Adipocyte (in vitro differentiated cells): ENCODE results near the gene RIMS4.

ENCODE experiments used
- DNase-seq: peaks from one replicate; pipeline ENCODE4 v3.0.0-alpha.2; 2015; ENCODE audit warnings: low read depth
- H3K27me3 ChIP-seq: replicated peaks from 2 replicates; pipeline ENCODE4 v1.7.0; 2013; ENCODE audit warnings: mild to moderate bottlenecking, low read length, moderate library complexity; ENCODE audit not compliant: control insufficient read depth, insufficient read depth
- H3K36me3 ChIP-seq: 2 replicates; pipeline ENCODE4 v1.7.0; 2013; ENCODE audit warnings: low read length, mild to moderate bottlenecking, moderate library complexity; ENCODE audit not compliant: control insufficient read depth, insufficient read depth, severe bottlenecking
- H3K4me1 ChIP-seq: 2 replicates; pipeline ENCODE4 v1.7.0; 2013; ENCODE audit warnings: mild to moderate bottlenecking, low read length, moderate library complexity; ENCODE audit not compliant: control insufficient read depth, insufficient read depth
- H3K4me3 ChIP-seq: 2 replicates; pipeline ENCODE4 v1.7.0; 2013; ENCODE audit warnings: mild to moderate bottlenecking, low read length, moderate library complexity
- H3K9ac ChIP-seq: 2 replicates; pipeline ENCODE4 v1.7.0; 2013; ENCODE audit warnings: mild to moderate bottlenecking, low read length, moderate library complexity
- H3K9me3 ChIP-seq: 2 replicates; pipeline ENCODE4 v1.7.0; 2013; ENCODE audit warnings: mild to moderate bottlenecking, low read length, moderate library complexity; ENCODE audit not compliant: control insufficient read depth

RIMS4 gene

GRCh38 chr20:44702776-44703175, 107.6 kb downstream of the RIMS4 start:
- Histone ChIP-seq H3K4me3 (no peak overlapping the region), H3K9ac (peak overlapping the region; percentile 64), H3K4me1 (peaks cover 54% of the 10 kb centered on the region), H3K27me3 (no peaks in the 10 kb centered on the region), H3K9me3 (no peaks in the 10 kb centered on the region), H3K36me3 (no peaks in the 10 kb centered on the region)
- DNase-seq, result peak; percentile 79

- no peak for DNase-seq
- peak overlapping the region; percentile 0 for H3K9ac ChIP-seq
Measured at GRCh38 chr20:44701858-44702256, 108.5 kb downstream of the RIMS4 start.

More at GRCh38 chr20:44701858-44702256, 108.5 kb downstream of the RIMS4 start:
- H3K9me3 ChIP-seq, result no peaks in the 10 kb centered on the region
- no peaks in the 10 kb centered on the region for H3K27me3 ChIP-seq
- H3K36me3 ChIP-seq, result no peaks in the 10 kb centered on the region
- H3K4me3 ChIP-seq, result no peak overlapping the region
- H3K4me1 ChIP-seq, result peaks cover 49% of the 10 kb centered on the region
